ENCODE measurements around the gene RPL5.

The RPL5 gene

GRCh38 chr1:92858564-92859399 is 26.9 kb downstream of the RPL5 start:
- DNase-seq, result no peak

GRCh38 chr1:92859400-92860039 is 27.7 kb downstream of the RPL5 start:
- DNase-seq, result no peak

GRCh38 chr1:92862605-92863004 is 30.8 kb downstream of the RPL5 start:
- no peak for DNase-seq

GRCh38 chr1:92864131-92864530 is 32.3 kb downstream of the RPL5 start:
- DNase-seq, result no peak

- no peak for DNase-seq
These were observed 38.8 kb downstream of the RPL5 start for GRCh38 chr1:92870591-92870990.

- no peak for DNase-seq
These were observed 40.9 kb downstream of the RPL5 start for GRCh38 chr1:92872719-92873118.

GRCh38 chr1:92874987-92875386 is 43.1 kb downstream of the RPL5 start:
- no peak for DNase-seq

- no peak for DNase-seq
These were observed 44.5 kb downstream of the RPL5 start for GRCh38 chr1:92876351-92876750.

- DNase-seq, result no peak
These were observed 45.4 kb downstream of the RPL5 start for GRCh38 chr1:92877081-92877711.

- DNase-seq, result no peak
These were observed 46.0 kb downstream of the RPL5 start for GRCh38 chr1:92877792-92878191.

GRCh38 chr1:92879316-92879968 is 47.6 kb downstream of the RPL5 start:
- DNase-seq, result no peak

- no peak for DNase-seq
These were observed 49.6 kb downstream of the RPL5 start for GRCh38 chr1:92881391-92881790.

- DNase-seq, result no peak
These were observed 51.0 kb downstream of the RPL5 start for GRCh38 chr1:92882819-92883218.

- DNase-seq, result no peak
These were observed 51.5 kb downstream of the RPL5 start for GRCh38 chr1:92883297-92883696.

- no peak for DNase-seq
These were observed 52.4 kb downstream of the RPL5 start for GRCh38 chr1:92884195-92884594.

GRCh38 chr1:92886886-92887419 is 55.1 kb downstream of the RPL5 start:
- DNase-seq, result no peak

- no peak for DNase-seq
These were observed 55.6 kb downstream of the RPL5 start for GRCh38 chr1:92887465-92887864.

Data from activated CD4-positive, CD25-positive, alpha-beta regulatory T cell treated with anti-CD3 and anti-CD28 coated beads, Interleukin-2, amount 50 U/mL, for 72 hours (primary cell).